Measurements from ENCODE around the gene SRSF5. TPM values are rescaled to one million over a fixed set of nuclear protein-coding genes. Genes with fewer than 3 reads are reported as not detected.

The SRSF5 gene
- total RNA-seq, 1 donor from 2014 or later: 279 TPM

DNA sequence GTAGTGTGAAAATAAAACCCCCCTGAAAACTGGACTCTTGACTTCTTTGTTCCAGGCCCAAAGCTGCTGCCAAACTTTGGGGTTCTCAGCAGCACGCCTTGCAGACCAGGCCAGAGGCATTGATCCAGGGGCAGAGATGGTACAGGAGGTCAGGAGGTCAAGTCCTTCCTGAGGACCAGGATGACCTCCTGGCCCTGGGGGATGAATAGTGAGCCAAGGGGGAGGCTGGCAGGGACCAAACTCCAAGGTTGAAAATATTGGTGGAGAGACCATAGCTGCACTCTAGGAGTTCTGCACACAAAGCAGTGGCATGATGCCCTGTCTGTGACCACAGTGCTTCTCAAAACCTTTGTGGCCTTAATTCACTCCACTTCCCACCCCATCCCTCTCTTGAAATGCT, 18.0 kb downstream of the SRSF5 start:
- H3K4me1 Mint-ChIP-seq (ENCODE audit: unreplicated experiment): no peaks in the 10 kb centered on the region
- DNase-seq (ENCODE audit: extremely low spot score, unreplicated experiment): no peak
- H3K4me3 Mint-ChIP-seq (ENCODE audit: unreplicated experiment): no peak overlapping the region
- H3K36me3 Mint-ChIP-seq (ENCODE audit: unreplicated experiment): no peaks in the 10 kb centered on the region
- TF ChIP-seq, protein P1, sequence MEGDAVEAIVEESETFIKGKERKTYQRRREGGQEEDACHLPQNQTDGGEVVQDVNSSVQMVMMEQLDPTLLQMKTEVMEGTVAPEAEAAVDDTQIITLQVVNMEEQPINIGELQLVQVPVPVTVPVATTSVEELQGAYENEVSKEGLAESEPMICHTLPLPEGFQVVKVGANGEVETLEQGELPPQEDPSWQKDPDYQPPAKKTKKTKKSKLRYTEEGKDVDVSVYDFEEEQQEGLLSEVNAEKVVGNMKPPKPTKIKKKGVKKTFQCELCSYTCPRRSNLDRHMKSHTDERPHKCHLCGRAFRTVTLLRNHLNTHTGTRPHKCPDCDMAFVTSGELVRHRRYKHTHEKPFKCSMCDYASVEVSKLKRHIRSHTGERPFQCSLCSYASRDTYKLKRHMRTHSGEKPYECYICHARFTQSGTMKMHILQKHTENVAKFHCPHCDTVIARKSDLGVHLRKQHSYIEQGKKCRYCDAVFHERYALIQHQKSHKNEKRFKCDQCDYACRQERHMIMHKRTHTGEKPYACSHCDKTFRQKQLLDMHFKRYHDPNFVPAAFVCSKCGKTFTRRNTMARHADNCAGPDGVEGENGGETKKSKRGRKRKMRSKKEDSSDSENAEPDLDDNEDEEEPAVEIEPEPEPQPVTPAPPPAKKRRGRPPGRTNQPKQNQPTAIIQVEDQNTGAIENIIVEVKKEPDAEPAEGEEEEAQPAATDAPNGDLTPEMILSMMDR (IDR thresholded peaks at IDR 0.05): no peak
- H3K9me3 Mint-ChIP-seq (ENCODE audit: unreplicated experiment): no peaks in the 10 kb centered on the region
- H3K27ac Mint-ChIP-seq (ENCODE audit: unreplicated experiment): no peak overlapping the region
- no peaks in the 10 kb centered on the region for H3K27me3 Mint-ChIP-seq (ENCODE audit: unreplicated experiment)

DNA sequence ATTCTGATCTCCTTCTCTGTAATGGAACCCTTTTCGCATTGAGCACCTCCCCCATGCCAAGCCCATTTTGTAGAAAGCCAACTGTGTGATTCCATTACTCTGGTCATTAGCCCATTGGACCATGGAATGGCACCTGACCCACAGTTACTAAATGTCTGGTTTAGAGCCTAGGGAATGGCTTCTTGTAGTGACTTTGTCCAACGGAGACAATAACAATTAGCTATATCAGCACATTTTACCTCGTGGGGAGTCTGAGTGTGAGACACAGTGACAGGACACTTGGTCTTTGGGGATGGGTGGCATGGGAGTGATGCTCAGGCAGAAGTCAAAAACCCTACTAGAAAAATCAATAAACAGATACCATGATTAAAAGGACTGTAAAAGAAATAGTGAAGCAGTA, 19.7 kb downstream of the SRSF5 start:
- Mint-ChIP-seq H3K9me3 (ENCODE audit: unreplicated experiment) (no peaks in the 10 kb centered on the region), H3K4me1 (ENCODE audit: unreplicated experiment) (no peaks in the 10 kb centered on the region), H3K27me3 (ENCODE audit: unreplicated experiment) (no peaks in the 10 kb centered on the region), H3K27ac (ENCODE audit: unreplicated experiment) (no peak overlapping the region), H3K4me3 (ENCODE audit: unreplicated experiment) (no peak overlapping the region), H3K36me3 (ENCODE audit: unreplicated experiment) (no peaks in the 10 kb centered on the region)
- DNase-seq (ENCODE audit: extremely low spot score, unreplicated experiment): no peak
- TF ChIP-seq, protein P1 (IDR thresholded peaks at IDR 0.05): no peak

DNA sequence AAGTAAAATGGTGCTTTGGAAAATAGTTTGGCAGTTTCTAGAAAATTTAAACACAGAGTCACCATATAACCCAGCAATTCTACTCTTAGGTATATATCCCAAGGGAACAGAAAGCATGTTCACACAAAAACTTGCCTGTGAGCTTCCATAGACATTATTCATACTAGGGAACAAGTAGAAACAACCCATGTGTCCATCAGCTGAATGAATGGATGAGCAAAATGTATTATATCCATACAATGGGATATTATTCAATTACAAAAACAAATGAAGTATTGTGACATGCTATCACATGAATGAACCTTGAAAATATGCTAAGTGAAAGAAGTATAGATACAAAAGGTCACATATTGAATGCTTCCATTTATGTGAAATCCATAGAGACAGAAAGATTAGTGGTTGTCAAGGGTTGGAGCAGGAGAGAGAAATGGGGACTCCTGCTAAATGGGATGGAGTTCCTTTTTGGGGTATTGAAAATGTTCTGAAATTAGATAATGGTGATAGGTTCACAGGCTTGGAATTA, 22.2 kb downstream of the SRSF5 start:
- Mint-ChIP-seq H3K27ac (ENCODE audit: unreplicated experiment) (no peak overlapping the region), H3K4me1 (ENCODE audit: unreplicated experiment) (no peaks in the 10 kb centered on the region), H3K4me3 (ENCODE audit: unreplicated experiment) (no peak overlapping the region), H3K36me3 (ENCODE audit: unreplicated experiment) (no peaks in the 10 kb centered on the region), H3K27me3 (ENCODE audit: unreplicated experiment) (peaks cover 6% of the 10 kb centered on the region), H3K9me3 (ENCODE audit: unreplicated experiment) (no peaks in the 10 kb centered on the region)
- DNase-seq (ENCODE audit: extremely low spot score, unreplicated experiment): no peak
- TF ChIP-seq, protein P1 (IDR thresholded peaks at IDR 0.05): no peak

DNA sequence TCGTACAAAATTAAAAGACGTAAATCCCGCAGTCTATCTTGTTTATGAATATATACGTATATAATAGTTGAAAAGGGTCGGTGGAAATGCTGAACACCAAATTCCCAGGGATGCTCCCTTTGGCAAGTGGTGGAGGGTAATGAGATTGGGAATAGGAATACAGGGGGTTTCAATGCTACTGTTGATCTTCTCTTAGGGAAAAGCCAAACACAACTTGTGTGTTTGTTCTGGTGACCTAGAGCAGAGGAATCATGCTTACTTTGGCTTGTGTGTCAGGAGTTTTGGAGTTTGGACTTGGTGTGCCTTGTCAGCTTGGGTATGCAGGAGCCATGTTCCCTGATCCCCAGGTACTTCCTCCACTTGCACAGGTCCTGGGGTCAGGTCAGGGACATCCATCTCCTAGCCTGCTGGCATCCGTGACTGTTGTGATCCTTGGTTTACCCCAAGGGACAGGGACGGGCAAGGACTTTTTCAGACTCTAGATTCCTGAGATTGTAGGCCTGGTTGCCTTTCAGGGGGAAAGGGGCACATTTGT, 26.0 kb downstream of the SRSF5 start:
- H3K27me3 Mint-ChIP-seq (ENCODE audit: unreplicated experiment): peaks cover 6% of the 10 kb centered on the region
- H3K27ac Mint-ChIP-seq (ENCODE audit: unreplicated experiment): no peak overlapping the region
- H3K9me3 Mint-ChIP-seq (ENCODE audit: unreplicated experiment): no peaks in the 10 kb centered on the region
- H3K4me1 Mint-ChIP-seq (ENCODE audit: unreplicated experiment): no peaks in the 10 kb centered on the region
- peak; percentile 46 for DNase-seq (ENCODE audit: extremely low spot score, unreplicated experiment)
- TF ChIP-seq, protein P1 (IDR thresholded peaks at IDR 0.05): no peak
- H3K4me3 Mint-ChIP-seq (ENCODE audit: unreplicated experiment): no peak overlapping the region
- H3K36me3 Mint-ChIP-seq (ENCODE audit: unreplicated experiment): no peaks in the 10 kb centered on the region

DNA sequence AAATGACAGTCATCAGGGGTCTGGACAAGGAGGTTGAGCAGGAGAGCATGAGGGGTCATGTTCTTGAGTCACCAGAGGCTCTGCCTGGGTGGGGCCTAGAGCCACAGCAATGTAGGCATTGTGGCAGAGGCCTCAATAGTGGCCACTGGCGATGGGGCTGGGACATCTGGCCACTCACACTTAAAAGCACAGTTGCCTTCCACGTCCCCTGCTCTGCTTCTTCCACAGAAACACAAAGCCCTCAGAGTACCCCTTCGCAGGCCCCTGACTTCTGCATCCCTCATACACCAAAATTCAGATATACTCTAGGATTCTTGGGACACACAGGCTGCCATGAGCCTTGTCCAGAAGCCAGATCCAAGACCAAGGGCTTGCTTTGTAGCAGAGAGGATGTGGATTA, 27.8 kb downstream of the SRSF5 start:
- Mint-ChIP-seq H3K4me1 (ENCODE audit: unreplicated experiment) (no peaks in the 10 kb centered on the region), H3K4me3 (ENCODE audit: unreplicated experiment) (no peak overlapping the region), H3K36me3 (ENCODE audit: unreplicated experiment) (no peaks in the 10 kb centered on the region), H3K9me3 (ENCODE audit: unreplicated experiment) (no peaks in the 10 kb centered on the region), H3K27me3 (ENCODE audit: unreplicated experiment) (peaks cover 11% of the 10 kb centered on the region), H3K27ac (ENCODE audit: unreplicated experiment) (no peak overlapping the region)
- DNase-seq (ENCODE audit: extremely low spot score, unreplicated experiment): peak; percentile 54
- TF ChIP-seq, protein P1 (IDR thresholded peaks at IDR 0.05): no peak

Data from osteocyte (in vitro differentiated cells).